RPMI7951 (cell line): ENCODE measurements around the gene TMEM154. TPM values are rescaled to one million over a fixed set of nuclear protein-coding genes. Genes with fewer than 3 reads are reported as not detected.

Source experiments
- DNase-seq: peaks from one replicate; pipeline ENCODE4 v3.0.0-alpha.2; 2012; ENCODE audit warnings: low read depth
- total RNA-seq: library from RNA; depleted of rRNA; stranded (reverse); fragments of >200 nt; shearing (Covaris generic); gene quantifications from 2 replicates; pipeline ENCODE4 v1.2.3, GENCODE V29; 2014

The TMEM154 gene
- total RNA-seq, 1 experiment from 2014 or later: 0.60 TPM

GRCh38 chr4:152594057-152594456 is 85.7 kb downstream of the TMEM154 start:
- DNase-seq: no peak

GRCh38 chr4:152591876-152592275 is 87.9 kb downstream of the TMEM154 start:
- DNase-seq: no peak

- peak; percentile 13 for DNase-seq
Measured at GRCh38 chr4:152591396-152591795, 88.4 kb downstream of the TMEM154 start.

- DNase-seq: peak; percentile 56
Measured at GRCh38 chr4:152590179-152591031, 89.4 kb downstream of the TMEM154 start.

- no peak for DNase-seq
Measured at GRCh38 chr4:152588869-152589268, 90.9 kb downstream of the TMEM154 start.

GRCh38 chr4:152587127-152587526 is 92.7 kb downstream of the TMEM154 start:
- DNase-seq: no peak

- DNase-seq: no peak
Measured at GRCh38 chr4:152586668-152587067, 93.1 kb downstream of the TMEM154 start.

GRCh38 chr4:152585023-152585441 is 94.8 kb downstream of the TMEM154 start:
- DNase-seq: no peak

GRCh38 chr4:152581536-152582160 is 98.1 kb downstream of the TMEM154 start:
- no peak for DNase-seq

GRCh38 chr4:152579916-152580315 is 99.9 kb downstream of the TMEM154 start:
- no peak for DNase-seq

GRCh38 chr4:152579107-152579764 is 100.6 kb downstream of the TMEM154 start:
- no peak for DNase-seq

GRCh38 chr4:152578670-152579069 is 101.1 kb downstream of the TMEM154 start:
- DNase-seq: no peak

GRCh38 chr4:152577708-152578396 is 101.9 kb downstream of the TMEM154 start:
- DNase-seq: no peak

GRCh38 chr4:152575533-152575932 is 104.3 kb downstream of the TMEM154 start:
- no peak for DNase-seq

GRCh38 chr4:152573861-152574260 is 105.9 kb downstream of the TMEM154 start:
- DNase-seq: no peak

GRCh38 chr4:152572417-152573086 is 107.2 kb downstream of the TMEM154 start:
- peak; percentile 6 for DNase-seq

- no peak for DNase-seq
Measured at GRCh38 chr4:152571770-152572169, 108.0 kb downstream of the TMEM154 start.

- no peak for DNase-seq
Measured at GRCh38 chr4:152571296-152571695, 108.5 kb downstream of the TMEM154 start.
